Cardiac fibroblast (primary cell): ENCODE measurements around the gene MAT2A.

Source experiments
- DNase-seq, 2 donors: peaks; one replicate each; pipeline versions ENCODE4 v3.0.0 to v3.0.0-alpha.2; 2010; ENCODE audit warnings: low read depth in 2 of 2
- H3K4me3 ChIP-seq, 2 donors: replicated peaks in 1 of 2; 1 replicate in 1 of 2; 2 replicates in 1 of 2; pipeline ENCODE4 v1.5.1; 2011; ENCODE audit warnings: low read depth in 2 of 2, low read length in 2 of 2, mild to moderate bottlenecking in 2 of 2, moderate library complexity in 1 of 2
- TF ChIP-seq, protein P1 (sequence below): IDR thresholded peaks from one replicate; pipeline ENCODE4 v1.5.1; 2011; ENCODE audit warnings: low read depth, mild to moderate bottlenecking, low read length, inconsistent platforms

MAT2A gene

DNA sequence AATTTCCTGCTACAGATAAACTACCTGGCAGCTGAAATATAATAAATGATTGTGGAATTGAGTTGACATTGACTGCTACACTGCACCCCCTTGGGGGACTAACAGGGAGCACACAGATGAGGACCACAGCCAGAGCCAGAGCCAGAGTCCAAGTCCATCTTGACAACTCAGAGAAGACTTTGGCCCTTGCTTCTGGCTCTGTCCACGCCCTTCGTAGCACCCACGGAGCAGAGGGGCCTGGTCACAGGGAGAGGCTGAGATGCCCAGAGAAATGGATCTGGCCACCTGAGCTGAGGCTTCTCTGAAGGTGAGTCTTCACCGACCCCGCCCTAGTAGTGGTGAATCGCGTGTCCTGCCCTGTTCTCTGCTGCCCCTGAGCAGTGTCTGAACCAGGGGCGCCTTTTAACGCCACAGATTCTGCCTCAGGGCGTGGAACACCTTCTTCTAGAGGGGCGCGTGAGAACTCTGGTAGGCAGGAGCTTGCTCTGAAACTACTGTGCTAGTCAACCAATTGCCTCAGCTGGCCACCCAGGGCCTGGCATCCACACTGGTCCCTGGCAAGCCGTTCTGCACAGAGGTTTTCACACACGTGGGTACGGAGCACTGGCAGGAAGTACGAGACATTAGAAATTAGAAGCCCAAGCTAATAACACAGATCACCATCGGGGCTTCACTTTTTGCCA, 35.7 kb upstream of the MAT2A start:
- no peak overlapping the region for H3K4me3 ChIP-seq
- TF ChIP-seq, protein P1, sequence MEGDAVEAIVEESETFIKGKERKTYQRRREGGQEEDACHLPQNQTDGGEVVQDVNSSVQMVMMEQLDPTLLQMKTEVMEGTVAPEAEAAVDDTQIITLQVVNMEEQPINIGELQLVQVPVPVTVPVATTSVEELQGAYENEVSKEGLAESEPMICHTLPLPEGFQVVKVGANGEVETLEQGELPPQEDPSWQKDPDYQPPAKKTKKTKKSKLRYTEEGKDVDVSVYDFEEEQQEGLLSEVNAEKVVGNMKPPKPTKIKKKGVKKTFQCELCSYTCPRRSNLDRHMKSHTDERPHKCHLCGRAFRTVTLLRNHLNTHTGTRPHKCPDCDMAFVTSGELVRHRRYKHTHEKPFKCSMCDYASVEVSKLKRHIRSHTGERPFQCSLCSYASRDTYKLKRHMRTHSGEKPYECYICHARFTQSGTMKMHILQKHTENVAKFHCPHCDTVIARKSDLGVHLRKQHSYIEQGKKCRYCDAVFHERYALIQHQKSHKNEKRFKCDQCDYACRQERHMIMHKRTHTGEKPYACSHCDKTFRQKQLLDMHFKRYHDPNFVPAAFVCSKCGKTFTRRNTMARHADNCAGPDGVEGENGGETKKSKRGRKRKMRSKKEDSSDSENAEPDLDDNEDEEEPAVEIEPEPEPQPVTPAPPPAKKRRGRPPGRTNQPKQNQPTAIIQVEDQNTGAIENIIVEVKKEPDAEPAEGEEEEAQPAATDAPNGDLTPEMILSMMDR = no peak
- no peak for DNase-seq

DNA sequence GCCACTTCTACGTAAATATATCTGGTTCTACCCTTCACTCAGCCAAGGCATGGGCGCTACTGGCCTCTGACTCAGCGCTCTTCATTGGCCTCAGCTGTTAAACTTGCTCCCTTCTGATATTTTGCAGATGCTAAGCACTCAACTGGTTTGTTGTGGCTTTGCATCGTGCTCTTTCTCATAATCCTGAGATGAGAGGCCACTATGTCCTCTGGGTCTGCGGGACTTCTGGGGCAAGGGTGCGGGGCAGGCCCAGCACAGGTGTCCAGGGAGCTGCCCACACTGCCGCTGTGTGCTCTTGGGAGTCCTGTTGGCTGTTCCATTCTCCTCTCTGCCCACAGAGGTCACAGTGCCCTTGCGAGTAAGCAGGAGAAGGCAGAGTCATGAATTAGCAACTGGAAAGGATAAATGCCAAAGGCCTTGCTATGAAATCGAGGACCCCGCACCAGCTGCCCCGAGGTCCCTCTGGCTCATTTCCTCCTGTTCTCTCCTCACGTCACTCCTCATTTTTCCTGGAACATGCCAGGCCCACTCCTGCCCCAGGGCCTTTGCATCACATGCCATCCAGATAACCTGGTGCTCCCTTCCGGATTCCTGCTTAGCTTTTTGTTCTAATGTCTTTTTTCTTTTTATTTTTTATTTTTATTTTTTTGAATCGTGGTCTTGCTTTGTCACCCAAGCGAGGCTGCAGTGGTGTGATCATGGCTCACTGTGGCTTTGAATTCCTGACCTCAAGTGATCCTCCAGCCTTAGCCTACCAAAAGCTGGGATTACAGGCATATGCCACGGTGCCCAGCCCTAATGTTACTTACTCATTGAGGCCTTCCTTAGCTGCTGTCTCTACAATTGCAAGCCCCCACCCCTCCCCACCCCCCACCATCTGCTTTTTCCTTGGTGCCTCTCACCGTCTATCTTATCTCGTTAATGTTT, 34.9 kb upstream of the MAT2A start:
- TF ChIP-seq, protein P1 = no peak
- no peak overlapping the region for H3K4me3 ChIP-seq
- peak; percentile 25 to 52 for DNase-seq

DNA sequence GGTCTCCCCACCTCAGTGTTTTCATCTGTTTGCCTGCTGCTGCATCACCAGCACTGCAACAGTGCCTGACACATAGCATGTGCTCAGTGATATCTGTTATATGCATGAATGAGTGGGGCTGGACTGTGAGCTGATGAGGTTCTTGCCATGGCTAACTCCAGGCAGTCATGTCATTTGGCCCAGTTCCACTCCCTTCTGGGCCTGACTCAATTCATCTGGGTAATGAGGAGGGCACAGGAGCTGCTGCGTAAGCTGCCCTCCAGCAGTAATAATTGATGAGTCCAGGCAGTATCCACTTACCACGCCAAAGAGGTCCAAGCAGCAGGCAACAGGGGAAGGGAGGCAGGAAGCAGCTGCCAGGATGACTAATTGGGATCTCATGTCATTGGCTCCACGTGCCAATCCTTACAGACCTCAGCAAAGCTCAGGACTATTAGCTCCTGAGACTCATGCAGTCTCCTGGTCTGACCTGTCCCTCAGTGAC, 34.1 kb upstream of the MAT2A start:
- H3K4me3 ChIP-seq = no peak overlapping the region
- peak; percentile 88 to 92 for DNase-seq
- TF ChIP-seq, protein P1 = no peak

DNA sequence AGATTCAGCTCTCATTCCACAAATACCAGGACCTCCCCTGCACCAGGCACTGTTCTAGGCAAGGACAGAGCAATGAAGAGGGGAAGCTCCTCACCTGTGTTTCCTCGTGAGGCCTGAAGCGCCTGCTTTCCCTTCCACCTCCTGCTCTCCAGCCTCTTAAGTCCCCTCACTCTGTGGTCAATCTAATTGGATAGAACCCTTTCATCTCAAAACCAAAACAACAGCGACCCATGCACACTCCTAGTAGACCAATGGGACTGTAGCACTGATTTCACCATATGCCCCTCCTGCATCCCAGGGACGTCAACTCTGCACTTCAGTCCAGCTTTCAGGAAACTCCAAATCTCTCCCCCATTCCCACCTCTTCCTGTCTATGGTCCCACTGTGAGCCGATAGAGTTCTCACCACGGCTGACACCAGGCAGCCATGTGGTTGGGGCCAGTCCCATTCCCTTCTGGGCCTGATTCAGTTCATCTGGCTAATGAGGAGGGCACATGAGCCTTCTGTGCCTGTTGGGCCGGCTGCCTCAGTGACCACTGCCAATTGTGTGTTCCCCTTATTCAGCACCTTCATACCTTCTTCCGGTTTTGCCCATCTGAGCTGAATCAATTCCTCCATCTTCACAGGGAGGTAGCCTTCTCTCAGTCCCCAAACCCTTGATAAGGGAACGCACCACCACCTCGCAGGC, 33.3 kb upstream of the MAT2A start:
- peak in 1 of 2 donors; percentile 41 for DNase-seq
- TF ChIP-seq, protein P1 = no peak
- no peak overlapping the region for H3K4me3 ChIP-seq

DNA sequence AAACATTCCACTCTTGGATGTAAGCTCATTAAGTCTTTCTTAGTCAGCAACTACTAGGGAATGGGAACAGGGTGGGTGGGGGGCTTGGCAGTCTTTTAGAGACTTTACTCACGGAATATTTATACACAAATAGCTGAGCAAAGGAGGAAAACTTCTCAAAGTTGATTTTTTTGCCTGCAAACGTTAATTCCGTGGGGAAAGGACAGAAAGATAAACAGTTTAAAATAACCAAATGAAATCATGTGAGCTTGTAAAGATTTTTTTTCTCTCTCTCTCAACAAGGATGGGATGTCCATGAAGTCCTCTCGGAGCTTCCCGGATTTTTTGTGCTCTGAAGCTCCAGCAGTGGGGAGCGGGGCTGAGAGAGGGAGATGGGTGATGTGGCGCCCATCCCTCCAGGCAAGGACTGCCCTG, 32.2 kb upstream of the MAT2A start:
- no peak for DNase-seq
- TF ChIP-seq, protein P1 = no peak
- no peak overlapping the region for H3K4me3 ChIP-seq

DNA sequence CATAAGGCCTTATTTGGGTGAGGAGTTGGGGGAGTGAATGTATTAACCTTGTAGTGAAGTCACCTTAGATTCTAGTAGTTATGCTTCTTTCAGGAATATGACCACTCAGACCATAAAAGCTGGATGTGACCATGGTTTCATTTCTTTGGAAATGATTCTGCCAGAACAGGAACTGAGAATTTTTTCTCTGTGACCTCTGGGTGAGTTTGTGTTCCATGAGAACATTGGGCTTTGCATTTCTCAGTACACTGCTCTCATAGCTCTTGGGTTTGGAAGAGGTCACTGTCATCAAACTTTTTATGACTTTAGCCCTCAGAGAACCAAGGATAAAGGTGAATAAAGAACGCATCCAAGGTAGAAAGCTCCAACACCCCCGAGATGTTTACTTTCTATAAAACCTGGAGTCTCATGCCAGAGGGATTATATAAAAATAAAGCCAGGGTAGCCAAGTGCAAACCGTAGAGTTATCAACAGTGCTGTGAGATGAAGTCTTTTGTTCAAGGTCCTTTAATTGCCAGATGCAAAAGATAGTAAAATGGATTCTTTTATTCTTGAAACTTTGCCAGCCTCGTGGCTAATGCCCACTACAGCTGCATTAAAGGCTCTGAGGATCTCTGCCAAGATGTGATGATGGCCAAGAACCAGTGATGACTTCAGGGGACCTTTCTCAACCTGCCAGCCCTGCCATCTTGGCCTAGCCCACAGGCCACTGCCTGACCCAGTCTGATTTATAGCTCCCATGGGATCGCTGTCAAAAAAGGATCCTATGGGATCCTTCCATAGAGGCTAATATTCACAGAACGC, 27.8 kb upstream of the MAT2A start:
- no peak overlapping the region for H3K4me3 ChIP-seq
- DNase-seq = peak in 1 of 2 donors; percentile 32
- TF ChIP-seq, protein P1 = no peak
